ENCODE measurements around the gene ZBED4. TPM values are rescaled to one million over a fixed set of nuclear protein-coding genes. Genes with fewer than 3 reads are reported as not detected.
"Not testable (repeated sequence)": the region's sequence is repeated elsewhere in the genome, so short reads cannot be mapped to it uniquely, and the experiment has no call there.

The ZBED4 gene
- total and polyA plus RNA-seq, 5 donors from 2014 or later = 6.1 to 17.1 (median 6.9) TPM

- no peak for DNase-seq
- ATAC-seq (ENCODE audit: low read depth in 2 of 2) = no peak
- H3K27ac Mint-ChIP-seq = peak overlapping the region in 1 of 3 donors; percentile 60
- Histone ChIP-seq H3K27me3 (ENCODE audit: control insufficient read depth, insufficient read depth, low read length) (no peaks in the 10 kb centered on the region), H3K9me3 (ENCODE audit: control insufficient read depth in 2 of 2, low read length in 2 of 2) (no peaks in the 10 kb centered on the region), H3K36me3 (ENCODE audit: control insufficient read depth, insufficient read depth, low read length) (peaks cover 14% of the 10 kb centered on the region), H3K4me3 (ENCODE audit: low read depth, low read length) (no peak overlapping the region), H3K4me1 (ENCODE audit: control insufficient read depth, insufficient read depth, low read length, poor library complexity, severe bottlenecking) (peaks cover 46% of the 10 kb centered on the region), H3K27ac (ENCODE audit: insufficient read depth, low read length, poor library complexity, severe bottlenecking) (no peak overlapping the region)
- H3K27me3 Mint-ChIP-seq = no peaks in the 10 kb centered on the region
- peaks cover 29% of the 10 kb centered on the region for H3K36me3 Mint-ChIP-seq
- H3K9me3 Mint-ChIP-seq = peaks cover 0 to 2% (median 0%) of the 10 kb centered on the region in 7 donors
- peaks cover 21 to 89% (median 60%) of the 10 kb centered on the region in 4 donors for H3K4me1 Mint-ChIP-seq
- H3K4me3 Mint-ChIP-seq = no peak overlapping the region
Observed at GRCh38 chr22:49812838-49813237, 40.8 kb upstream of the ZBED4 start.

GRCh38 chr22:49814164-49814686 is 39.4 kb upstream of the ZBED4 start:
- peak overlapping the region in 1 of 4 donors; percentile 21 for H3K4me3 Mint-ChIP-seq
- H3K36me3 Mint-ChIP-seq = peaks cover 35% of the 10 kb centered on the region

GRCh38 chr22:49814856-49815255 is 38.8 kb upstream of the ZBED4 start:
- no peaks in the 10 kb centered on the region for H3K27me3 Mint-ChIP-seq
- H3K27ac ChIP-seq (ENCODE audit: insufficient read depth, low read length, poor library complexity, severe bottlenecking) = no peak overlapping the region
- H3K4me3 ChIP-seq (ENCODE audit: low read depth, low read length) = no peak overlapping the region
- H3K4me3 Mint-ChIP-seq = peak overlapping the region in 1 of 4 donors; percentile 33
- H3K27me3 ChIP-seq (ENCODE audit: control insufficient read depth, insufficient read depth, low read length) = no peaks in the 10 kb centered on the region
- DNase-seq (no peak), ATAC-seq (ENCODE audit: low read depth in 2 of 2) (no peak)
- no peaks in the 10 kb centered on the region for H3K9me3 Mint-ChIP-seq
- H3K27ac Mint-ChIP-seq = peak overlapping the region in 2 of 3 donors; percentile 75 to 81
- H3K4me1 ChIP-seq (ENCODE audit: control insufficient read depth, insufficient read depth, low read length, poor library complexity, severe bottlenecking) = peaks cover 37% of the 10 kb centered on the region
- peaks cover 13 to 83% (median 51%) of the 10 kb centered on the region in 4 donors for H3K4me1 Mint-ChIP-seq
- peaks cover 27% of the 10 kb centered on the region for H3K36me3 ChIP-seq (ENCODE audit: control insufficient read depth, insufficient read depth, low read length)
- peaks cover 35% of the 10 kb centered on the region for H3K36me3 Mint-ChIP-seq
- no peaks in the 10 kb centered on the region for H3K9me3 ChIP-seq (ENCODE audit: control insufficient read depth in 2 of 2, low read length in 2 of 2)

More at GRCh38 chr22:49814164-49814686, 39.4 kb upstream of the ZBED4 start:
- no peaks in the 10 kb centered on the region for H3K27me3 Mint-ChIP-seq
- Histone ChIP-seq H3K36me3 (ENCODE audit: control insufficient read depth, insufficient read depth, low read length) (peaks cover 27% of the 10 kb centered on the region), H3K4me3 (ENCODE audit: low read depth, low read length) (no peak overlapping the region), H3K27me3 (ENCODE audit: control insufficient read depth, insufficient read depth, low read length) (no peaks in the 10 kb centered on the region), H3K27ac (ENCODE audit: insufficient read depth, low read length, poor library complexity, severe bottlenecking) (no peak overlapping the region), H3K4me1 (ENCODE audit: control insufficient read depth, insufficient read depth, low read length, poor library complexity, severe bottlenecking) (peaks cover 37% of the 10 kb centered on the region), H3K9me3 (ENCODE audit: control insufficient read depth in 2 of 2, low read length in 2 of 2) (no peaks in the 10 kb centered on the region)
- H3K9me3 Mint-ChIP-seq = no peaks in the 10 kb centered on the region
- DNase-seq (no peak), ATAC-seq (ENCODE audit: low read depth in 2 of 2) (no peak)
- peaks cover 13 to 86% (median 57%) of the 10 kb centered on the region in 4 donors for H3K4me1 Mint-ChIP-seq
- H3K27ac Mint-ChIP-seq = peak overlapping the region in 2 of 3 donors; percentile 75 to 81

GRCh38 chr22:49815641-49816091 is 38.0 kb upstream of the ZBED4 start:
- H3K4me1 ChIP-seq (ENCODE audit: control insufficient read depth, insufficient read depth, low read length, poor library complexity, severe bottlenecking) = peaks cover 34% of the 10 kb centered on the region
- H3K27me3 ChIP-seq (ENCODE audit: control insufficient read depth, insufficient read depth, low read length) = no peaks in the 10 kb centered on the region
- Mint-ChIP-seq H3K36me3 (peaks cover 37% of the 10 kb centered on the region), H3K9me3 (no peaks in the 10 kb centered on the region), H3K4me1 (peaks cover 6 to 82% (median 45%) of the 10 kb centered on the region in 4 donors), H3K4me3 (peak overlapping the region; percentile 29 to 75 (median 65)), H3K27ac (peak overlapping the region in 2 of 3 donors; percentile 69 to 81), H3K27me3 (no peaks in the 10 kb centered on the region)
- ATAC-seq (ENCODE audit: low read depth in 2 of 2) (peak in 1 of 2 donors; percentile 32), DNase-seq (no peak)
- no peak overlapping the region for H3K4me3 ChIP-seq (ENCODE audit: low read depth, low read length)
- H3K9me3 ChIP-seq (ENCODE audit: control insufficient read depth in 2 of 2, low read length in 2 of 2) = no peaks in the 10 kb centered on the region
- H3K36me3 ChIP-seq (ENCODE audit: control insufficient read depth, insufficient read depth, low read length) = peaks cover 34% of the 10 kb centered on the region
- H3K27ac ChIP-seq (ENCODE audit: insufficient read depth, low read length, poor library complexity, severe bottlenecking) = no peak overlapping the region

- Mint-ChIP-seq H3K36me3 (peaks cover 39% of the 10 kb centered on the region), H3K9me3 (no peaks in the 10 kb centered on the region), H3K4me3 (peak overlapping the region; percentile 20 to 71 (median 29)), H3K27ac (peak overlapping the region in 1 of 3 donors; percentile 86), H3K27me3 (no peaks in the 10 kb centered on the region), H3K4me1 (peaks cover 0 to 80% (median 34%) of the 10 kb centered on the region in 4 donors)
- no peaks in the 10 kb centered on the region for H3K27me3 ChIP-seq (ENCODE audit: control insufficient read depth, insufficient read depth, low read length)
- peaks cover 28% of the 10 kb centered on the region for H3K4me1 ChIP-seq (ENCODE audit: control insufficient read depth, insufficient read depth, low read length, poor library complexity, severe bottlenecking)
- ATAC-seq (ENCODE audit: low read depth in 2 of 2) = peak in 1 of 2 donors; percentile 35
- no peak overlapping the region for H3K4me3 ChIP-seq (ENCODE audit: low read depth, low read length)
- H3K36me3 ChIP-seq (ENCODE audit: control insufficient read depth, insufficient read depth, low read length) = peaks cover 41% of the 10 kb centered on the region
- H3K27ac ChIP-seq (ENCODE audit: insufficient read depth, low read length, poor library complexity, severe bottlenecking) = no peak overlapping the region
- DNase-seq = no peak
- no peaks in the 10 kb centered on the region for H3K9me3 ChIP-seq (ENCODE audit: control insufficient read depth in 2 of 2, low read length in 2 of 2)
Observed at GRCh38 chr22:49817359-49817758, 36.3 kb upstream of the ZBED4 start.

- Mint-ChIP-seq H3K27me3 (peaks cover under 1% of the 10 kb centered on the region), H3K4me3 (peak overlapping the region in 2 of 4 donors; percentile 16 to 41), H3K36me3 (peaks cover 48% of the 10 kb centered on the region), H3K4me1 (peaks cover 5 to 85% (median 49%) of the 10 kb centered on the region in 4 donors), H3K9me3 (no peaks in the 10 kb centered on the region), H3K27ac (no peak overlapping the region)
- H3K4me1 ChIP-seq (ENCODE audit: control insufficient read depth, insufficient read depth, low read length, poor library complexity, severe bottlenecking) = peaks cover 45% of the 10 kb centered on the region
- ATAC-seq (ENCODE audit: low read depth in 2 of 2) (no peak), DNase-seq (no peak)
- peaks cover 62% of the 10 kb centered on the region for H3K36me3 ChIP-seq (ENCODE audit: control insufficient read depth, insufficient read depth, low read length)
- no peaks in the 10 kb centered on the region for H3K27me3 ChIP-seq (ENCODE audit: control insufficient read depth, insufficient read depth, low read length)
- H3K9me3 ChIP-seq (ENCODE audit: control insufficient read depth in 2 of 2, low read length in 2 of 2) = no peaks in the 10 kb centered on the region
- no peak overlapping the region for H3K27ac ChIP-seq (ENCODE audit: insufficient read depth, low read length, poor library complexity, severe bottlenecking)
- H3K4me3 ChIP-seq (ENCODE audit: low read depth, low read length) = no peak overlapping the region
Observed at GRCh38 chr22:49820984-49821383, 32.7 kb upstream of the ZBED4 start.

GRCh38 chr22:49821741-49822140 is 31.9 kb upstream of the ZBED4 start:
- Mint-ChIP-seq H3K4me3 (peak overlapping the region in 1 of 4 donors; percentile 73), H3K4me1 (peaks cover 5 to 83% (median 46%) of the 10 kb centered on the region in 4 donors), H3K36me3 (peaks cover 47% of the 10 kb centered on the region)
- H3K9me3 ChIP-seq (ENCODE audit: control insufficient read depth in 2 of 2, low read length in 2 of 2); H3K4me3 ChIP-seq (ENCODE audit: low read depth, low read length); ATAC-seq (ENCODE audit: low read depth in 2 of 2); H3K9me3 Mint-ChIP-seq; H3K27ac Mint-ChIP-seq; H3K27me3 ChIP-seq (ENCODE audit: control insufficient read depth, insufficient read depth, low read length); H3K27ac ChIP-seq (ENCODE audit: insufficient read depth, low read length, poor library complexity, severe bottlenecking); H3K27me3 Mint-ChIP-seq; DNase-seq: not testable (repeated sequence)
- H3K4me1 ChIP-seq (ENCODE audit: control insufficient read depth, insufficient read depth, low read length, poor library complexity, severe bottlenecking) = peaks cover 45% of the 10 kb centered on the region
- H3K36me3 ChIP-seq (ENCODE audit: control insufficient read depth, insufficient read depth, low read length) = peaks cover 62% of the 10 kb centered on the region

Measured in CD4-positive, CD25-positive, alpha-beta regulatory T cell (primary cell).